Neural progenitor cell (in vitro differentiated cells): ENCODE results near the gene GFER. TPM values are rescaled to one million over a fixed set of nuclear protein-coding genes. Genes with fewer than 3 reads are reported as not detected.

Source experiments
- DNase-seq: peaks from one replicate; pipeline ENCODE4 v3.0.0-alpha.2; 2016; ENCODE audit warnings: low spot score
- H2AFZ ChIP-seq: fragments of 200-600 bp; sonication (generic); replicated peaks from 2 replicates; pipeline ENCODE4 v1.6.1; 2016; ENCODE audit warnings: antibody characterized with exemption
- H3F3A ChIP-seq: fragments of 200-600 bp; sonication (generic); 2 replicates; pipeline ENCODE4 v1.6.1; 2016; ENCODE audit warnings: antibody characterized with exemption, low read depth
- H3K27ac ChIP-seq: fragments of 200-600 bp; sonication (generic); 2 replicates; pipeline ENCODE4 v1.5.1; 2016; ENCODE audit warnings: mild to moderate bottlenecking
- H3K27me3 ChIP-seq: fragments of 200-600 bp; sonication (generic); 2 replicates; pipeline ENCODE4 v1.6.1; 2016; ENCODE audit warnings: mild to moderate bottlenecking, moderate library complexity
- H3K36me3 ChIP-seq: fragments of 200-600 bp; sonication (generic); 2 replicates; pipeline ENCODE4 v1.5.1; 2016
- H3K4me1 ChIP-seq: fragments of 200-600 bp; sonication (generic); 2 replicates; pipeline ENCODE4 v1.6.1; 2016; ENCODE audit warnings: mixed run types
- H3K4me2 ChIP-seq: fragments of 200-600 bp; sonication (generic); 2 replicates; pipeline ENCODE4 v1.6.1; 2016
- H3K4me3 ChIP-seq: fragments of 200-600 bp; sonication (generic); 2 replicates; pipeline ENCODE4 v1.5.1; 2016
- H3K79me2 ChIP-seq: fragments of 200-600 bp; sonication (generic); 2 replicates; pipeline ENCODE4 v1.6.1; 2016; ENCODE audit warnings: low read depth
- H3K9ac ChIP-seq: fragments of 200-600 bp; sonication (generic); 2 replicates; pipeline ENCODE4 v1.6.1; 2016
- H3K9me3 ChIP-seq: fragments of 200-600 bp; sonication (generic); 2 replicates; pipeline ENCODE4 v1.5.1; 2016; ENCODE audit warnings: low read depth
- H4K20me1 ChIP-seq: fragments of 200-600 bp; sonication (generic); 2 replicates; pipeline ENCODE4 v1.6.1; 2016; ENCODE audit warnings: low read depth
- H3K27ac Mint-ChIP-seq: 3 replicates; pipeline ENCODE4 v1.8.0; 2021; ENCODE audit warnings: mixed read lengths
- H3K27me3 Mint-ChIP-seq: 2 replicates; pipeline ENCODE4 v1.8.0; 2022; ENCODE audit warnings: low read depth, mild to moderate bottlenecking, inconsistent platforms, moderate library complexity, mixed read lengths; ENCODE audit not compliant: insufficient read depth
- H3K36me3 Mint-ChIP-seq: 3 replicates; pipeline ENCODE4 v1.8.0; 2021; ENCODE audit warnings: mixed read lengths
- H3K4me1 Mint-ChIP-seq: 3 replicates; pipeline ENCODE4 v1.8.0; 2021; ENCODE audit warnings: mixed read lengths
- H3K4me3 Mint-ChIP-seq: 3 replicates; pipeline ENCODE4 v1.8.0; 2021; ENCODE audit warnings: mild to moderate bottlenecking, moderate library complexity, mixed read lengths
- H3K9me3 Mint-ChIP-seq: 3 replicates; pipeline ENCODE4 v1.8.0; 2020; ENCODE audit warnings: mixed read lengths
- EZH2 ChIP-seq: fragments of 200-600 bp; sonication (generic); IDR thresholded peaks from 2 replicates; pipeline ENCODE4 v1.6.1; 2017; ENCODE audit warnings: antibody characterized with exemption, mild to moderate bottlenecking, moderate library complexity
- EZH2phosphoT487 ChIP-seq: fragments of 200-600 bp; sonication (generic); IDR thresholded peaks from 2 replicates; pipeline ENCODE4 v1.6.1; 2017; ENCODE audit warnings: antibody characterized with exemption
- total RNA-seq: library from RNA; depleted of rRNA; stranded (reverse); fragments of >200 nt; gene quantifications from 2 replicates; pipeline ENCODE4 v1.2.3, GENCODE V29; 2015; ENCODE audit warnings: low replicate concordance
- TF ChIP-seq, protein P1 (sequence below): fragments of 200-600 bp; sonication (generic); IDR thresholded peaks from 2 replicates; pipeline ENCODE4 v1.5.1; 2017; ENCODE audit warnings: antibody characterized with exemption, mild to moderate bottlenecking

The GFER gene
- total RNA-seq, 1 donor from 2014 or later, result 35.1 TPM

DNA sequence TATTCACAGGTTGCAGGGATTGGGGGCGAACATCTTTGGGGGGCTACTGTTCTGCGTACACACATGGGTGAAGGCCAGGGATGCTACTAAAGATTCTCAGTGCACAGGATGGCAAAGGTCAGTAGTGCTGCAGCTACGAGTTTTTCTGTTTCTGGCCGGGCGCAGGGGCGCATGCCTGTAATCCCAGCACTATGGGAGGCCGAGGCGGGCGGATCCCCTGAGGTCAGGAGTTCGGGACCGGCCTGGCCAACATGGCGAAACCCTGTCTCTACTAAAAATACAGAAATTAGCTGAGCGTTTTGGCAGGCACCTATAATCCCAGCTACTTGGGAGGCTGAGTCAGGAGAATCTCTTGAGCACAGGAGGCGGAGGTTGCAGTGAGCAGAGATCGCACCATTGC, 29.5 kb downstream of the GFER start:
- TF ChIP-seq EZH2phosphoT487 (no peak), EZH2 (no peak)
- TF ChIP-seq, protein P1, sequence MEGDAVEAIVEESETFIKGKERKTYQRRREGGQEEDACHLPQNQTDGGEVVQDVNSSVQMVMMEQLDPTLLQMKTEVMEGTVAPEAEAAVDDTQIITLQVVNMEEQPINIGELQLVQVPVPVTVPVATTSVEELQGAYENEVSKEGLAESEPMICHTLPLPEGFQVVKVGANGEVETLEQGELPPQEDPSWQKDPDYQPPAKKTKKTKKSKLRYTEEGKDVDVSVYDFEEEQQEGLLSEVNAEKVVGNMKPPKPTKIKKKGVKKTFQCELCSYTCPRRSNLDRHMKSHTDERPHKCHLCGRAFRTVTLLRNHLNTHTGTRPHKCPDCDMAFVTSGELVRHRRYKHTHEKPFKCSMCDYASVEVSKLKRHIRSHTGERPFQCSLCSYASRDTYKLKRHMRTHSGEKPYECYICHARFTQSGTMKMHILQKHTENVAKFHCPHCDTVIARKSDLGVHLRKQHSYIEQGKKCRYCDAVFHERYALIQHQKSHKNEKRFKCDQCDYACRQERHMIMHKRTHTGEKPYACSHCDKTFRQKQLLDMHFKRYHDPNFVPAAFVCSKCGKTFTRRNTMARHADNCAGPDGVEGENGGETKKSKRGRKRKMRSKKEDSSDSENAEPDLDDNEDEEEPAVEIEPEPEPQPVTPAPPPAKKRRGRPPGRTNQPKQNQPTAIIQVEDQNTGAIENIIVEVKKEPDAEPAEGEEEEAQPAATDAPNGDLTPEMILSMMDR, result no peak
- no peak for DNase-seq
- H3K36me3 ChIP-seq, result no peaks in the 10 kb centered on the region
- H3K27ac ChIP-seq, result no peak overlapping the region
- no peaks in the 10 kb centered on the region for H3K9me3 Mint-ChIP-seq
- peaks cover 7% of the 10 kb centered on the region for H4K20me1 ChIP-seq
- H3K4me1 Mint-ChIP-seq, result peaks cover 11% of the 10 kb centered on the region
- no peak overlapping the region for H3K9ac ChIP-seq
- peaks cover under 1% of the 10 kb centered on the region for H3K36me3 Mint-ChIP-seq
- H3K27ac Mint-ChIP-seq, result no peak overlapping the region
- H3K4me3 Mint-ChIP-seq, result peak overlapping the region; percentile 18
- no peak overlapping the region for H3K4me3 ChIP-seq
- peaks cover 26% of the 10 kb centered on the region for H3K27me3 ChIP-seq
- no peak overlapping the region for H3K4me2 ChIP-seq
- H3K79me2 ChIP-seq, result peaks cover 9% of the 10 kb centered on the region
- H3F3A ChIP-seq, result peaks cover 14% of the 10 kb centered on the region
- peaks cover 5% of the 10 kb centered on the region for H3K4me1 ChIP-seq
- H3K27me3 Mint-ChIP-seq, result peaks cover 9% of the 10 kb centered on the region
- no peaks in the 10 kb centered on the region for H3K9me3 ChIP-seq
- no peak overlapping the region for H2AFZ ChIP-seq

DNA sequence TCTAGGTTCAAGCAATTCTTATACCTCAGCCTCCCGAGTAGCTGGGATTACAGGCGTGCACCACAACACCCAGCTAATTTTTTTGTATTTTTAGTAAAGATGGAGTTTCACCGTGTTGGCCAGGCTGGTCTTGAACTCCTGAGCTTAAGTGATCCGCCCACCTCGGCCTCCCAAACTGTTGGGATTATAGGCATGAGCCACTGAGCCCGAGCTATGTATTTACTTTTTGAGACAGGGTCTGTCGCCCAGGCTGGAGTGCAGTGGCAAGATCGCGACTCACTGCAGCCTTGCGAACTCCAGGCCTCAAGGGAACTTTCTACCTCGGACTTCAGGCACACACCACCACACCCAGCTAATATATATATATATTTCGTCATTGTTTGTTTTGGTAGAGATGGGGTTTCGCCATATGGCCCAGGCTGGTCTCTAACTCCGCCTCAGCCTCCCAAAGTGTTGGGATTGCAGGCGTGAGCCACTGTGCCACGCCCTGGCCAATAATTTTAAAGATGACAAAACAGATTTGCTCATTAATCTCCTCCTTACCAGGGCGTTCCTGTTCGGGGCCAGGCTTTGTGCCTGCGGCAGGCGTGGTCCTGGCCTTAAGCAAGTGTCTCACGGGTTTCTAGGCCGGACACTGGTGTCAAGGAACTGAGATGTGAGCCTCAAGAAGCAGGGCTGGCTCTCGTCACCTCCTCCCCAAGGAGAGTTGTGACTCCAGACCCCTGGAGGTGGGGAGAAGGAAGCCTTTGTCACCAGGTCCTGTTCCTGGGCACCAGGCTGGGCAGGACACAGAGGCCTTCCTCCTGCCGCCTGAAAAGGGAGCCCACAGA, 31.3 kb downstream of the GFER start:
- Mint-ChIP-seq H3K36me3 (no peaks in the 10 kb centered on the region), H3K27me3 (peaks cover 14% of the 10 kb centered on the region), H3K9me3 (no peaks in the 10 kb centered on the region), H3K4me3 (no peak overlapping the region), H3K4me1 (peaks cover 2% of the 10 kb centered on the region), H3K27ac (no peak overlapping the region)
- H3K27me3 ChIP-seq, result peaks cover 44% of the 10 kb centered on the region
- no peaks in the 10 kb centered on the region for H4K20me1 ChIP-seq
- peaks cover 6% of the 10 kb centered on the region for H3K4me1 ChIP-seq
- no peaks in the 10 kb centered on the region for H3K79me2 ChIP-seq
- no peak overlapping the region for H3K4me3 ChIP-seq
- TF ChIP-seq, protein P1, result no peak
- TF ChIP-seq EZH2 (no peak), EZH2phosphoT487 (no peak)
- no peak overlapping the region for H3K4me2 ChIP-seq
- H3K9ac ChIP-seq, result no peak overlapping the region
- no peak for DNase-seq
- H3K9me3 ChIP-seq, result no peaks in the 10 kb centered on the region
- H2AFZ ChIP-seq, result no peak overlapping the region
- peaks cover 9% of the 10 kb centered on the region for H3F3A ChIP-seq
- no peak overlapping the region for H3K27ac ChIP-seq
- H3K36me3 ChIP-seq, result no peaks in the 10 kb centered on the region

DNA sequence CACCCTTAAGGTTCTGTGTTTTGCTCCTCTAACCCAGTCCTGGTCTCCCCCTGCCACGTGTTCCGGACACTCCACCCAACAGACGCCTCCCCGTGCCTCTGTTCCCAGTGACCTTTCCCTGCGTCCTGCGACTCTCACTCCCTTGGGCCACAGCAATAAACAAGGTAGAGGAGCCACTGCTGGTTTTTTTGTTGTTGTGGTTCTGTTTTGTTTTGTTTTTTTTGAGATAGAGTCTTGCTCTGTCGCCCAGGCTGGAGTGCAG, 31.9 kb downstream of the GFER start:
- no peaks in the 10 kb centered on the region for H4K20me1 ChIP-seq
- no peaks in the 10 kb centered on the region for H3K36me3 ChIP-seq
- H3K27me3 ChIP-seq, result peaks cover 49% of the 10 kb centered on the region
- Mint-ChIP-seq H3K9me3 (no peaks in the 10 kb centered on the region), H3K4me3 (no peak overlapping the region), H3K27me3 (peaks cover 19% of the 10 kb centered on the region), H3K27ac (no peak overlapping the region), H3K36me3 (no peaks in the 10 kb centered on the region), H3K4me1 (peaks cover 4% of the 10 kb centered on the region)
- H3K27ac ChIP-seq, result no peak overlapping the region
- H3K4me2 ChIP-seq, result no peak overlapping the region
- H3K4me1 ChIP-seq, result peaks cover 9% of the 10 kb centered on the region
- no peaks in the 10 kb centered on the region for H3K79me2 ChIP-seq
- no peak for DNase-seq
- no peak overlapping the region for H3K4me3 ChIP-seq
- TF ChIP-seq EZH2phosphoT487 (no peak), EZH2 (no peak)
- TF ChIP-seq, protein P1, result no peak
- H2AFZ ChIP-seq, result no peak overlapping the region
- no peaks in the 10 kb centered on the region for H3K9me3 ChIP-seq
- peaks cover 4% of the 10 kb centered on the region for H3F3A ChIP-seq
- no peak overlapping the region for H3K9ac ChIP-seq
